Fibroblast of skin of scalp (primary cell): ENCODE data around the gene HOMER1. TPM values are rescaled to one million over a fixed set of nuclear protein-coding genes. Genes with fewer than 3 reads are reported as not detected.

ENCODE experiments used
- DNase-seq: peaks from one replicate; pipeline ENCODE4 v3.0.0-alpha.2; 2013
- polyA plus RNA-seq, 2 experiments: library from polyadenylated mRNA; unstranded; fragments of 120-200 nt; gene quantifications; one replicate each; pipeline ENCODE4 v1.2.1, GENCODE V29; 2013; ENCODE audit not compliant: insufficient read length in 2 of 2

HOMER1 gene
- polyA plus RNA-seq (2013, experiment 1 of 2; ENCODE audit: insufficient read length) = 13.0 TPM
- polyA plus RNA-seq (2013, experiment 2 of 2; ENCODE audit: insufficient read length) = 13.4 TPM

GRCh38 chr5:79513704-79514390 lies at the start of gene HOMER1:
HOMER1 (minus strand) TSS chr5:79514134; CDS start chr5:79512774, 1,360 bp downstream.
- peak; percentile 88 for DNase-seq

- no peak for DNase-seq
These were observed 49.3 kb upstream of the HOMER1 start for GRCh38 chr5:79563247-79563590.

GRCh38 chr5:79562351-79563246 lies 48.7 kb upstream of the HOMER1 start:
- peak; percentile 80 for DNase-seq

GRCh38 chr5:79561525-79561893 lies 47.6 kb upstream of the HOMER1 start:
- no peak for DNase-seq

GRCh38 chr5:79560771-79561524 lies 47.0 kb upstream of the HOMER1 start:
- DNase-seq = peak; percentile 77

GRCh38 chr5:79555418-79555817 lies 41.5 kb upstream of the HOMER1 start:
- no peak for DNase-seq

GRCh38 chr5:79552984-79553383 lies 39.0 kb upstream of the HOMER1 start:
- peak; percentile 72 for DNase-seq

- no peak for DNase-seq
These were observed 34.0 kb upstream of the HOMER1 start for GRCh38 chr5:79547982-79548381.

GRCh38 chr5:79547429-79547822 lies 33.5 kb upstream of the HOMER1 start:
- no peak for DNase-seq

GRCh38 chr5:79546782-79547428 lies 33.0 kb upstream of the HOMER1 start:
- no peak for DNase-seq

- peak; percentile 15 for DNase-seq
These were observed 30.2 kb upstream of the HOMER1 start for GRCh38 chr5:79544131-79544530.

- DNase-seq = no peak
These were observed 27.0 kb upstream of the HOMER1 start for GRCh38 chr5:79540939-79541338.

GRCh38 chr5:79536193-79536906 lies 22.4 kb upstream of the HOMER1 start:
- no peak for DNase-seq

- DNase-seq = peak; percentile 12
These were observed 21.7 kb upstream of the HOMER1 start for GRCh38 chr5:79535477-79536192.

GRCh38 chr5:79529110-79529509 lies 15.2 kb upstream of the HOMER1 start:
- no peak for DNase-seq

- no peak for DNase-seq
These were observed 13.5 kb upstream of the HOMER1 start for GRCh38 chr5:79527431-79527830.

GRCh38 chr5:79526928-79527327 lies 13.0 kb upstream of the HOMER1 start:
- no peak for DNase-seq

GRCh38 chr5:79526493-79526892 lies 12.6 kb upstream of the HOMER1 start:
- DNase-seq = no peak

GRCh38 chr5:79521156-79521555 lies 7.2 kb upstream of the HOMER1 start:
- no peak for DNase-seq

- DNase-seq = no peak
These were observed 4.8 kb upstream of the HOMER1 start for GRCh38 chr5:79518718-79519117.

GRCh38 chr5:79517601-79518000 lies 3.7 kb upstream of the HOMER1 start:
- no peak for DNase-seq
